Erythroblast (primary cell): ENCODE measurements around the gene PFDN5.

Experiments used
- GATA1 ChIP-seq: IDR thresholded peaks from 2 replicates; pipeline ENCODE4 v1.6.1; 2011; ENCODE audit warnings: low read depth, mild to moderate bottlenecking, control low read depth, low read length, moderate library complexity
- POLR2A ChIP-seq: IDR thresholded peaks from 2 replicates; pipeline ENCODE4 v1.6.1; 2011; ENCODE audit warnings: mild to moderate bottlenecking, low read length

DNA sequence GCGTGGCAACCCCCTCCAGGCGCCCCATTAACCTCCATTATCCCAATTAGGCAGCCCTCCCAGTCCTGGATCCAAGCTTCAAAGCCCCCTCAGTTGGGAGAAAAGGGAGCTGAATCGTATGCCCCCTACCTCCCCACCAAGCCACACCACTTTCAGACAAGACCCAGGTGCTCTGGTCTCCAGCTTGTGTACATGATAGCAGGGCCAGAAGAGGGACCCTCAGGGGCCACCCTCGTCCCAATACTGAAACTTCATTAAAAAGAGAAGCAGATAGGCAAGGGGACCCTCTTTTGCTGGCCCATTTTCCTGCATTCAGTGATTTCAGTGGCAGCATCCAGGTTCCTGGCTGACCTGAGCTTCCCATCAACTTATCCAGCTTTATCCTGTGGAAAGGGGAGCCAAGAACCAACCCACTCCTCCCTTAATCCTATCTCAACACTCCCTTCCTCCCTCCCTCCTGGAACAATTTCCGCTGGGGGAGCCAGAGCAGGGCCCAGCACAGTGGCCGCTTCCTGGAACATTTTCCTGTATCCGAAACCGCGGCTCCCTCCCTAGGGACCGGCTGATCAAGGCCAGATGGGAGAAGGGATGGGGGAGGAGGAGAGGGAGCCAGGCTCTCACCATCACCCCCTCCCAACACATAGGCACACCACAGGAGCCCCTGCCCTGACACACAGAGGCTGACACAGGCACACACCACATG lies 50.3 kb downstream of the PFDN5 start:
- TF ChIP-seq POLR2A: no peak
- TF ChIP-seq GATA1: no peak
